GM21528 (cell line): ENCODE results near the gene FOXP1.

Experiments
- ATAC-seq: cut with Tn5 transposase; IDR thresholded peaks from one replicate; pipeline ENCODE4 v1.9.1; 2021; ENCODE audit warnings: mild to moderate bottlenecking, moderate library complexity; ENCODE audit not compliant: unreplicated experiment, low FRiP score

The FOXP1 gene

GRCh38 chr3:71583566-71584393 lies at the start of gene FOXP1:
Gene FOXP1, minus strand, starts transcription at chr3:71583728. Its CDS starts 385,347 bp downstream, at chr3:71198381.
- ATAC-seq, result peak; percentile 56

GRCh38 chr3:71629711-71630110 lies 46.2 kb upstream of the FOXP1 start:
- ATAC-seq, result no peak

GRCh38 chr3:71629289-71629688 lies 45.8 kb upstream of the FOXP1 start:
- no peak for ATAC-seq

- no peak for ATAC-seq
Measured at GRCh38 chr3:71628522-71628921, 45.0 kb upstream of the FOXP1 start.

GRCh38 chr3:71625676-71626075 lies 42.1 kb upstream of the FOXP1 start:
- no peak for ATAC-seq

- ATAC-seq, result no peak
Measured at GRCh38 chr3:71621825-71622537, 38.5 kb upstream of the FOXP1 start.

- ATAC-seq, result no peak
Measured at GRCh38 chr3:71618538-71618937, 35.0 kb upstream of the FOXP1 start.

- no peak for ATAC-seq
Measured at GRCh38 chr3:71616571-71617021, 33.1 kb upstream of the FOXP1 start.

GRCh38 chr3:71614869-71615268 lies 31.3 kb upstream of the FOXP1 start:
- ATAC-seq, result no peak

GRCh38 chr3:71614426-71614825 lies 30.9 kb upstream of the FOXP1 start:
- ATAC-seq, result no peak

- no peak for ATAC-seq
Measured at GRCh38 chr3:71611099-71611498, 27.6 kb upstream of the FOXP1 start.

- ATAC-seq, result no peak
Measured at GRCh38 chr3:71607364-71607763, 23.8 kb upstream of the FOXP1 start.

GRCh38 chr3:71606582-71606981 lies 23.1 kb upstream of the FOXP1 start:
- no peak for ATAC-seq

- no peak for ATAC-seq
Measured at GRCh38 chr3:71602256-71602655, 18.7 kb upstream of the FOXP1 start.

- no peak for ATAC-seq
Measured at GRCh38 chr3:71601811-71602210, 18.3 kb upstream of the FOXP1 start.

GRCh38 chr3:71600646-71601288 lies 17.2 kb upstream of the FOXP1 start:
- ATAC-seq, result no peak

- no peak for ATAC-seq
Measured at GRCh38 chr3:71599416-71599815, 15.9 kb upstream of the FOXP1 start.

- no peak for ATAC-seq
Measured at GRCh38 chr3:71598292-71598691, 14.8 kb upstream of the FOXP1 start.

GRCh38 chr3:71597286-71597685 lies 13.8 kb upstream of the FOXP1 start:
- no peak for ATAC-seq

GRCh38 chr3:71593106-71593505 lies 9.6 kb upstream of the FOXP1 start:
- ATAC-seq, result no peak

- no peak for ATAC-seq
Measured at GRCh38 chr3:71591101-71591500, 7.6 kb upstream of the FOXP1 start.
